GM12892 (cell line): ENCODE data around the gene CT47B1.

Experiments used
- POLR2A ChIP-seq: IDR thresholded peaks from 2 replicates; pipeline ENCODE4 v1.6.1; 2011; ENCODE audit warnings: low read depth, low read length, control low read depth
- POLR2AphosphoS5 ChIP-seq: IDR thresholded peaks from 2 replicates; pipeline ENCODE4 v1.6.1; 2011; ENCODE audit warnings: low read depth, low read length, control low read depth

DNA sequence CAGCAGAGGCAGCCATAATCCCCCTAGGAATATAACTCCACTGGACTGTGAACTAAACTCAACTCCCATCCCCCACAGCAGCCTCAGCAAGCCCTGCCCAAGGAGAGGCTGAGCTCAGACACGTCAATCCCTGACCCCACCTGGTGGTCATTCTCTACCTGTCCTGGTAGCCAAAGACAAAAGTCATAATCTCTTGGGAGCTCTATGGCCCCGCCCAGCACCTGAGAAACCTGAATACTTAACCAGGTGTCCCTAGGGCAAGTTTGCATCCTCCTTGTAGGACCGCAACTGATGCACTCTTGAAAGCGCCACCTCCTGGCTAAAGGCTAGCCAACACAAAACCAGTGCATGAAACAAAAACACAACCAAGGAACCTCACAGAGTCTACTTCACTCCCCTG, 18.4 kb downstream of the CT47B1 start:
- no peak for TF ChIP-seq POLR2AphosphoS5
- no peak for TF ChIP-seq POLR2A
